Mesothelial cell of epicardium (in vitro differentiated cells): ENCODE data around the gene SIX1. TPM values are rescaled to one million over a fixed set of nuclear protein-coding genes. Genes with fewer than 3 reads are reported as not detected.

Source experiments
- DNase-seq, 2 experiments: peaks; one replicate each; pipeline ENCODE4 v3.0.0; 2021; ENCODE audit warnings: low spot score in 2 of 2; ENCODE audit not compliant: unreplicated experiment in 2 of 2
- H3K27ac Mint-ChIP-seq: 2 replicates; pipeline ENCODE4 v1.8.0; 2021; ENCODE audit warnings: mixed read lengths
- H3K27me3 Mint-ChIP-seq: 2 replicates; pipeline ENCODE4 v1.8.0; 2021; ENCODE audit warnings: low read depth, mixed read lengths
- H3K36me3 Mint-ChIP-seq: 2 replicates; pipeline ENCODE4 v1.8.0; 2021; ENCODE audit warnings: mixed read lengths
- H3K4me1 Mint-ChIP-seq: 2 replicates; pipeline ENCODE4 v1.8.0; 2021; ENCODE audit warnings: mixed read lengths
- H3K4me3 Mint-ChIP-seq: 2 replicates; pipeline ENCODE4 v1.8.0; 2021; ENCODE audit warnings: mild to moderate bottlenecking, moderate library complexity, mixed read lengths
- H3K9me3 Mint-ChIP-seq: 2 replicates; pipeline ENCODE4 v1.8.0; 2021; ENCODE audit warnings: mixed read lengths
- CTCF ChIP-seq: fragments of 200-600 bp; sonication (generic); IDR thresholded peaks from one replicate; pipeline ENCODE4 v1.5.0; 2021; ENCODE audit warnings: antibody characterized with exemption; ENCODE audit not compliant: unreplicated experiment
- total RNA-seq: library from RNA; stranded (reverse); gene quantifications from 3 replicates; pipeline ENCODE4 v1.2.1, GENCODE V29; 2021

SIX1 gene
- total RNA-seq, 1 donor from 2014 or later: 0.47 TPM

DNA sequence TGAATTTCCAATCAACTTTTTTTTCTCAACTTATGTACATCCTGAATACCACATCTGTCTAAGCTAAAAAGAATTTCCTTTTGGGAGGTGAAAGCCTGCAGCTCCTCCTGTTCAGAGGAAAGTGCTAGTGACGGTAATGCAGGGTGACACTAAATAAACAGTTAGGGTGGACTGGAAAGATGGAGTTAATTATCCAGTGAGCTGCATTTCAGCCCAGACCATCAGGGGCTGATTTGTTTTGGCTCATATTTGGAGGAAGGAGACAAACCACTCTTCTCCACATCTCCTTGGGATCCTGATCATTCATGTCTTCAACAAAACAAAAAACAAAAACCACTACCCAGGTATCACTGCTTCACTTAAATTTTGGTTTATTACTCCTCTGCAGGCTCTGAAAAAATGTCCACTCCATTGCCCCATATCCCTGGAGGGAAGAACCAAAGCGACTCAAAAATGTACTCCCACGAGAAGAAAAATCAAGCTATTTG lies 5.1 kb upstream of the SIX1 start:
- Mint-ChIP-seq H3K4me1 (peaks cover 56% of the 10 kb centered on the region), H3K27me3 (peaks cover 96% of the 10 kb centered on the region), H3K4me3 (no peak overlapping the region), H3K9me3 (no peaks in the 10 kb centered on the region), H3K36me3 (no peaks in the 10 kb centered on the region), H3K27ac (no peak overlapping the region)
- no peak for TF ChIP-seq CTCF
- DNase-seq: no peak

GRCh38 chr14:60653701-60654161 lies 4.5 kb upstream of the SIX1 start:
- Mint-ChIP-seq H3K4me3 (no peak overlapping the region), H3K36me3 (no peaks in the 10 kb centered on the region), H3K4me1 (peaks cover 53% of the 10 kb centered on the region), H3K27me3 (peaks cover 97% of the 10 kb centered on the region), H3K27ac (no peak overlapping the region), H3K9me3 (no peaks in the 10 kb centered on the region)
- no peak for DNase-seq
- no peak for TF ChIP-seq CTCF

- Mint-ChIP-seq H3K27ac (no peak overlapping the region), H3K4me1 (peaks cover 51% of the 10 kb centered on the region), H3K27me3 (peaks cover 97% of the 10 kb centered on the region), H3K36me3 (no peaks in the 10 kb centered on the region), H3K4me3 (peak overlapping the region; percentile 42), H3K9me3 (no peaks in the 10 kb centered on the region)
- no peak for TF ChIP-seq CTCF
- DNase-seq: no peak
Observed at GRCh38 chr14:60652674-60653651, 3.7 kb upstream of the SIX1 start.

DNA sequence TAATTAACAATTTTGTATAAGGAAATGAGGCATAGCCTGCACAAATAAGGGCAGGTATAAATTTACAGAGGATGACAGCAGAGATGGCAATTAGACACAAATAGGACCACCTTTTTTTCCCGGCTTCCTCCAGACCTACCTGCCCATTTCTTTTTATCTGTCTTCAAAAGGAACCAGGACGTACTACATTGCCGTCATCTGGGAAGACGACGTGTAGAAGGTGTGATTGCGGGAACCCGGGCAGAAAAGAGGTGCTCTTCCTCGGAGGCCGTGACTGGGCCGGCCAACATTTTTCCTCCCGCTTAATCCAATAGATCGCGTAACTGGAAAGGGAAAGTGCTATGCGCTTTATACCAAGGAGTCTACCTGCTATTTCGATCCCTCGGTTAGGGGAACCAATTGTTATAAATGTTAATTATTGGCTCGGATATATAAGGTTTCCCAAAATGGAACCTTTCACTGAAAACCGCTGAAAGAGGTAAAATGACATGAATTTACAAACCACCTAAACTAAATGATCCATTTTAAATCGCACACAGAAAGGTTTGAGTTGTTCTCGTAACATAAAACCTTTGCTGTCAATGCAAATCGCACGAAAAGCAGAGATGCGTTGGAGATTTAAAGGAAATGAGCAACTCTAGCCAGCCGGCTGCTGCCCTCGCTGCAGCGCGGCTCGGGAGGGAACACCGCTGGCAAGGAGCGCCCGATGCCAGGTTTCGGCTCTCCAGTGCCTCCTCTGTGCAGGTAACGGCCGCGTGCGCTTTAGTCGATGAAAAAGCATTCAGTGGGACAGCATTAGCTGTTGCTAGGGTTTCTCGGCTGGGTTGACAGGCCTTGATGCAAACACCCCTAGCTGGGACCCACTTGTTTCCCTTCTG lies 2.8 kb upstream of the SIX1 start:
- no peak overlapping the region for H3K4me3 Mint-ChIP-seq
- peaks cover 97% of the 10 kb centered on the region for H3K27me3 Mint-ChIP-seq
- no peak overlapping the region for H3K27ac Mint-ChIP-seq
- peak in 1 of 2 experiments; percentile 44 for DNase-seq
- no peak for TF ChIP-seq CTCF
- H3K36me3 Mint-ChIP-seq: no peaks in the 10 kb centered on the region
- H3K4me1 Mint-ChIP-seq: peaks cover 52% of the 10 kb centered on the region
- no peaks in the 10 kb centered on the region for H3K9me3 Mint-ChIP-seq

- peaks cover 100% of the 10 kb centered on the region for H3K27me3 Mint-ChIP-seq
- no peaks in the 10 kb centered on the region for H3K36me3 Mint-ChIP-seq
- TF ChIP-seq CTCF: no peak
- no peak overlapping the region for H3K4me3 Mint-ChIP-seq
- no peaks in the 10 kb centered on the region for H3K9me3 Mint-ChIP-seq
- DNase-seq: no peak
- no peak overlapping the region for H3K27ac Mint-ChIP-seq
- H3K4me1 Mint-ChIP-seq: peaks cover 53% of the 10 kb centered on the region
Observed at GRCh38 chr14:60651086-60651795, 2.0 kb upstream of the SIX1 start.
